ENCODE results near the gene AOPEP.

AOPEP gene

GRCh38 chr9:94904806-94905205 lies 178.3 kb downstream of the AOPEP start:
- DNase-seq: no peak

- DNase-seq: no peak
These were observed 179.1 kb downstream of the AOPEP start for GRCh38 chr9:94905606-94906005.

- DNase-seq: no peak
These were observed 179.7 kb downstream of the AOPEP start for GRCh38 chr9:94906181-94906580.

- no peak for DNase-seq
These were observed 180.2 kb downstream of the AOPEP start for GRCh38 chr9:94906713-94907112.

- DNase-seq: no peak
These were observed 180.9 kb downstream of the AOPEP start for GRCh38 chr9:94907264-94907936.

GRCh38 chr9:94908011-94908563 lies 181.6 kb downstream of the AOPEP start:
- DNase-seq: no peak

- no peak for DNase-seq
These were observed 182.2 kb downstream of the AOPEP start for GRCh38 chr9:94908583-94909249.

GRCh38 chr9:94909250-94909894 lies 182.9 kb downstream of the AOPEP start:
- DNase-seq: no peak

GRCh38 chr9:94909965-94910730 lies 183.6 kb downstream of the AOPEP start:
- no peak for DNase-seq

GRCh38 chr9:94911211-94911610 lies 184.7 kb downstream of the AOPEP start:
- no peak for DNase-seq

- DNase-seq: no peak
These were observed 185.6 kb downstream of the AOPEP start for GRCh38 chr9:94911986-94912635.

GRCh38 chr9:94912700-94913249 lies 186.3 kb downstream of the AOPEP start:
- no peak for DNase-seq

- DNase-seq: no peak
These were observed 187.1 kb downstream of the AOPEP start for GRCh38 chr9:94913550-94913949.

GRCh38 chr9:94915476-94916450 lies 189.3 kb downstream of the AOPEP start:
- DNase-seq: no peak

- DNase-seq: no peak
These were observed 190.5 kb downstream of the AOPEP start for GRCh38 chr9:94916956-94917355.

GRCh38 chr9:94918038-94918753 lies 191.7 kb downstream of the AOPEP start:
- DNase-seq: no peak

- no peak for DNase-seq
These were observed 193.0 kb downstream of the AOPEP start for GRCh38 chr9:94919376-94920098.

GRCh38 chr9:94920420-94921091 lies 194.1 kb downstream of the AOPEP start:
- DNase-seq: no peak

- DNase-seq: no peak
These were observed 194.6 kb downstream of the AOPEP start for GRCh38 chr9:94921092-94921471.
